Esophagus squamous epithelium (tissue), 4 donors: ENCODE measurements around the gene NOL4L.

Experiments used
- POLR2A ChIP-seq, 4 donors: fragments of 450-650 bp; IDR thresholded peaks; one replicate each; pipeline ENCODE4 v1.6.1; 2017; ENCODE audit warnings: antibody characterized with exemption in 4 of 4, mild to moderate bottlenecking in 4 of 4, moderate library complexity in 3 of 4
- TF ChIP-seq, protein P1 (sequence below), 6 experiments: fragments of 450-650 bp in 4 of 6; fragments of 200-600 bp in 2 of 6; sonication (generic) in 2 of 6; IDR thresholded peaks; one replicate each; pipeline ENCODE4 v1.5.1; 2016 to 2019; ENCODE audit warnings: antibody characterized with exemption in 6 of 6, mild to moderate bottlenecking in 4 of 6, moderate library complexity in 4 of 6

DNA sequence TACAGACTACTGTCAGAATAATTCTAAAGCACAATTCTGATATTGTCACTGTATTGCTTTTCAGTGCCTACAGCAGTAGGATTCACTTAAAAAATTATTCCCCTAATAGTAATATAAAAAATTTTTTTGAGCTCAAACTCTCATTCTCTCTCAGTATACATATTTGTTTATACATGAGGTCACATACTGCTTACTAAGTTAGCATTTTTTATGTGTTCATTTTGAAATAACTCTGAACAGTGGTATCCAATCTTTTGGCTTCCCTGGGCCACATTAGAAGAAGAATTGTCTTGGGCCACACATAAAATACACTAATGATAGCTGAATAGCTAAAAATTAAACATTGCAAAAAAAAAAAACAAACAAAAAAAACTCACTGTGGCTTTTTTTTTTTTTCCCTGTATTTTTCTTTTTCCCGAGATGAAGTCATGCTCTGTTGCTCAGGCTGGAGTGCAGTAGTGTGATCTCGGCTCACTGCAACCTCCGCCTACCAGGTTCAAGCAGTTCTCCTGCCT lies 188.4 kb downstream of the NOL4L start:
- TF ChIP-seq, protein P1, sequence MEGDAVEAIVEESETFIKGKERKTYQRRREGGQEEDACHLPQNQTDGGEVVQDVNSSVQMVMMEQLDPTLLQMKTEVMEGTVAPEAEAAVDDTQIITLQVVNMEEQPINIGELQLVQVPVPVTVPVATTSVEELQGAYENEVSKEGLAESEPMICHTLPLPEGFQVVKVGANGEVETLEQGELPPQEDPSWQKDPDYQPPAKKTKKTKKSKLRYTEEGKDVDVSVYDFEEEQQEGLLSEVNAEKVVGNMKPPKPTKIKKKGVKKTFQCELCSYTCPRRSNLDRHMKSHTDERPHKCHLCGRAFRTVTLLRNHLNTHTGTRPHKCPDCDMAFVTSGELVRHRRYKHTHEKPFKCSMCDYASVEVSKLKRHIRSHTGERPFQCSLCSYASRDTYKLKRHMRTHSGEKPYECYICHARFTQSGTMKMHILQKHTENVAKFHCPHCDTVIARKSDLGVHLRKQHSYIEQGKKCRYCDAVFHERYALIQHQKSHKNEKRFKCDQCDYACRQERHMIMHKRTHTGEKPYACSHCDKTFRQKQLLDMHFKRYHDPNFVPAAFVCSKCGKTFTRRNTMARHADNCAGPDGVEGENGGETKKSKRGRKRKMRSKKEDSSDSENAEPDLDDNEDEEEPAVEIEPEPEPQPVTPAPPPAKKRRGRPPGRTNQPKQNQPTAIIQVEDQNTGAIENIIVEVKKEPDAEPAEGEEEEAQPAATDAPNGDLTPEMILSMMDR (IDR thresholded peaks at IDR 0.05), result no peak
- TF ChIP-seq POLR2A (IDR thresholded peaks at IDR 0.05), result no peak
